ENCODE results near the gene ANKRD28.

ANKRD28 gene

DNA sequence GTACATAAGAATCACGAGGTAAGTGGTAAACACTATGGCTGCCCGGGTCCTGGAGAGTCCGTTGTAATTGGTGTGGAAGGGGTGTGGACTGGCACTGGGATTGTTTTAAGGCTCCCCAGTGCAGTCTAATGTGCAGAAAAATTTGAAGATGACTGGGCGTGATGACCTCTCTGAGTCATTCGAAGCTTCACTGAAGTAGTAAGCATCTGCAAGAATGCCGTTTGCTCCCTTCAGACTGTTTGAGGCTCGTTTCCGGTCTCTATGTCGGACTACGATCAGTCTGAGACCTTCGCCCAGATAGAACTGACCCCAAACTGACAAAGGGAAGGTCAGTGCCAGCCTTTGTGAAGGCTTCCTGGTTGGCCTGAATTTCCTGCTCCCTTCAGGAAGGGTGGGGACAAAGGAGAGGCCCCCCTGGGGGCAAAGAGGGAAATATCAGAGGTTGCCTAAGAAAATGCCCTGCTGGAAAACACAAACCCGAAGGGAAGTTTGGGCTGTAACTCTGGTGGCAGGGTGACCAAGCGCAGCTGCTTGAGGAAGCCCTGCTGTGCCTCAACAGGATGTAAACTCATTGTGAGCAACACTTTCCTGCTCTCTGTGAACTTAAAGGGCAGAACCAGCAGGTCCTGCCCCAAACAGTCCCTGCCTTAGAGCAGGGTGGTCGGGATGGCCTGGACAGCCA lies 161.6 kb downstream of the ANKRD28 start:
- Histone ChIP-seq H3K79me2 (ENCODE audit: insufficient read depth, low read depth) (no peaks in the 10 kb centered on the region), H4K20me1 (ENCODE audit: insufficient read depth) (no peaks in the 10 kb centered on the region), H2AFZ (ENCODE audit: low read depth) (no peak overlapping the region), H3K4me2 (no peak overlapping the region), H3K27me3 (ENCODE audit: insufficient read depth, low read depth) (no peaks in the 10 kb centered on the region), H3K27ac (no peak overlapping the region), H3K9ac (no peak overlapping the region), H3K4me1 (ENCODE audit: low read depth, poor library complexity, severe bottlenecking) (peaks cover 31% of the 10 kb centered on the region), H3K36me3 (ENCODE audit: insufficient read depth) (no peaks in the 10 kb centered on the region), H3K4me3 (IDR thresholded peaks at IDR 0.05; ENCODE audit: insufficient read depth, low read depth, low read length) (no peak overlapping the region)
- TF ChIP-seq, protein P1, sequence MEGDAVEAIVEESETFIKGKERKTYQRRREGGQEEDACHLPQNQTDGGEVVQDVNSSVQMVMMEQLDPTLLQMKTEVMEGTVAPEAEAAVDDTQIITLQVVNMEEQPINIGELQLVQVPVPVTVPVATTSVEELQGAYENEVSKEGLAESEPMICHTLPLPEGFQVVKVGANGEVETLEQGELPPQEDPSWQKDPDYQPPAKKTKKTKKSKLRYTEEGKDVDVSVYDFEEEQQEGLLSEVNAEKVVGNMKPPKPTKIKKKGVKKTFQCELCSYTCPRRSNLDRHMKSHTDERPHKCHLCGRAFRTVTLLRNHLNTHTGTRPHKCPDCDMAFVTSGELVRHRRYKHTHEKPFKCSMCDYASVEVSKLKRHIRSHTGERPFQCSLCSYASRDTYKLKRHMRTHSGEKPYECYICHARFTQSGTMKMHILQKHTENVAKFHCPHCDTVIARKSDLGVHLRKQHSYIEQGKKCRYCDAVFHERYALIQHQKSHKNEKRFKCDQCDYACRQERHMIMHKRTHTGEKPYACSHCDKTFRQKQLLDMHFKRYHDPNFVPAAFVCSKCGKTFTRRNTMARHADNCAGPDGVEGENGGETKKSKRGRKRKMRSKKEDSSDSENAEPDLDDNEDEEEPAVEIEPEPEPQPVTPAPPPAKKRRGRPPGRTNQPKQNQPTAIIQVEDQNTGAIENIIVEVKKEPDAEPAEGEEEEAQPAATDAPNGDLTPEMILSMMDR (conservative IDR thresholded peaks at IDR 0.05; ENCODE audit: low read depth, low read length), result no peak

DNA sequence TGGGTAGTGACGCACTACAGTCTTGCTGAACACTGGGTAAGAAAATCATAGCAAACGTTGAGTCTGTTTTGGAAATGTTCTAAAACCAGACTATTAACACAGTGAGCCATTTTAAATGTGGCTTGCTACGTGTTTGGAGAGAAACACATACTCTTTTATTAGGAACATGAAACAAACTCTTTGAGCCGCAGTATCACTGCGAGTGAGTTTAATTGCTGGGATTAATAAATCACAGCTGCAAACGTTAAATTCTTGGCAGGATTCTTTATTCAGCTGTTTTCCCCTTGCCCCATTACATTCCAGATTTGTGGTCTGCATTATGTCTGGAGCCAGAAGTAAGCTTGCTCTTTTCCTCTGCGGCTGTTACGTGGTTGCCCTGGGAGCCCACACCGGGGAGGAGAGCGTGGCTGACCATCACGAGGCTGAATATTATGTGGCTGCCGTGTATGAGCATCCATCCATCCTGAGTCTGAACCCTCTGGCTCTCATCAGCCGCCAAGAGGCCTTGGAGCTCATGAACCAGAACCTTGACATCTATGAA lies 162.6 kb downstream of the ANKRD28 start:
- no peak overlapping the region for H3K9ac ChIP-seq
- no peak overlapping the region for H3K4me2 ChIP-seq
- H2AFZ ChIP-seq (ENCODE audit: low read depth), result no peak overlapping the region
- TF ChIP-seq, protein P1 (conservative IDR thresholded peaks at IDR 0.05; ENCODE audit: low read depth, low read length), result no peak
- no peaks in the 10 kb centered on the region for H3K27me3 ChIP-seq (ENCODE audit: insufficient read depth, low read depth)
- no peak overlapping the region for H3K27ac ChIP-seq
- no peaks in the 10 kb centered on the region for H3K36me3 ChIP-seq (ENCODE audit: insufficient read depth)
- H3K79me2 ChIP-seq (ENCODE audit: insufficient read depth, low read depth), result no peaks in the 10 kb centered on the region
- peaks cover 40% of the 10 kb centered on the region for H3K4me1 ChIP-seq (ENCODE audit: low read depth, poor library complexity, severe bottlenecking)
- H3K4me3 ChIP-seq (IDR thresholded peaks at IDR 0.05; ENCODE audit: insufficient read depth, low read depth, low read length), result no peak overlapping the region
- H4K20me1 ChIP-seq (ENCODE audit: insufficient read depth), result no peaks in the 10 kb centered on the region

DNA sequence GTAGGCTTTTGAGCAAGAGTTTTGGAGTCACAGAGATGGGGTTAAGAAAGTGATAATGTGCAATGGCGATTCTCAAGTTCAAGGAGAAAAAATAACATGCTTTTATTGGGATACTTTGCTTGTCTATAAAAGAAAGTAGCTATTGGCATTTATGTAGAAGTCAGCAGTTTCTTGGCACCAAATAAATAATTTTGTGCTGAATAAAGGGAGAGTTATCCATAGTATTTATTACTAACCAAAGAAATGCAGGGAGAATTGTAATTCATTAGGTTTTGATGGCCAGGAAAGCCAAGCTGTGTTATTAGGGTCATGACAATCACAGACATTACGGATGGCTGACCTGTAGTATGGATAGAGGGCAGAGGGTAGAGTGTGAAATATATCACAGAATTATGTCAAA lies 163.1 kb downstream of the ANKRD28 start:
- no peak overlapping the region for H3K4me3 ChIP-seq (IDR thresholded peaks at IDR 0.05; ENCODE audit: insufficient read depth, low read depth, low read length)
- H3K79me2 ChIP-seq (ENCODE audit: insufficient read depth, low read depth), result no peaks in the 10 kb centered on the region
- TF ChIP-seq, protein P1 (conservative IDR thresholded peaks at IDR 0.05; ENCODE audit: low read depth, low read length), result no peak
- no peaks in the 10 kb centered on the region for H4K20me1 ChIP-seq (ENCODE audit: insufficient read depth)
- no peaks in the 10 kb centered on the region for H3K27me3 ChIP-seq (ENCODE audit: insufficient read depth, low read depth)
- no peak overlapping the region for H2AFZ ChIP-seq (ENCODE audit: low read depth)
- H3K9ac ChIP-seq, result no peak overlapping the region
- no peaks in the 10 kb centered on the region for H3K36me3 ChIP-seq (ENCODE audit: insufficient read depth)
- no peak overlapping the region for H3K4me2 ChIP-seq
- H3K4me1 ChIP-seq (ENCODE audit: low read depth, poor library complexity, severe bottlenecking), result peaks cover 37% of the 10 kb centered on the region
- no peak overlapping the region for H3K27ac ChIP-seq

DNA sequence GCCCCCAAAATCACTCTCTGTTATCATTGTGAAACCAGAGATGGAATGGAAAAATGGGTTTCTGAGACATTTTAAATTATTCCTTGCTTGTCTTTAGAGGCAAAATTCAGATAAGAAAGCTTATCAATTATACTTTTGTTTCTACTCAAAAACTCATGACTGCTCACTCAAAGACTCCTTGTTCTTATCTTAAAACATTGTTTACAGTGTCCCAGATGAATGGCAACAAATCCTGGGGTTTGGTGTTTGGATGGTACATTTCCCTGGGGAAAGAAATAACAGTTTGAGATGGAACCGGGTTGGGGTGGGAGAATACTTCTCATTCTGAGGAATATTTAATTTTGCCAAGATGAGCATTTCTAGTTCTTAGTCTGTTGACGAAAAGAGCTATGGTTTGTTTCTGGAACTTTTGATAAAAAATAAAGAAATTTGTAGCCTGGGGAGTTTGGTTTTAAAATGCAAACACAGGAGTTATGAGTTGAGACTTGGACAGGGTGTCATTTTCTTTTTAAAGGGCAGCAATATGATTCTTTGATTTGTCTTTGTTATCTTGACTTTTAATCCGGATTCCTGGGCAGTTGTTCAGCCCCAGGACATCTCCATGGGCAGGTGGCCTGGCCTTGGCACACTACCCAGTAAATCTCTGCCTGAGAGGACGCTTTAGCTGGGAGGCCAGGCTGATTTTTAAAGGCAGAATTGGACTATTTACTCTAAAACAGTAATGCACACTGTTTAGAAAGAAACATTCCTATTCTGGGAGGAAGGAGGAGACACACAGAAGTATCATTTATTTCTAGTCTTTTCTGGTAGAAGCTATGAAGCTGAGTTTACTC lies 163.8 kb downstream of the ANKRD28 start:
- TF ChIP-seq, protein P1 (conservative IDR thresholded peaks at IDR 0.05; ENCODE audit: low read depth, low read length), result no peak
- Histone ChIP-seq H3K4me3 (IDR thresholded peaks at IDR 0.05; ENCODE audit: insufficient read depth, low read depth, low read length) (no peak overlapping the region), H4K20me1 (ENCODE audit: insufficient read depth) (no peaks in the 10 kb centered on the region), H3K36me3 (ENCODE audit: insufficient read depth) (no peaks in the 10 kb centered on the region), H3K27me3 (ENCODE audit: insufficient read depth, low read depth) (no peaks in the 10 kb centered on the region), H3K27ac (no peak overlapping the region), H3K4me2 (no peak overlapping the region), H3K9ac (no peak overlapping the region), H3K4me1 (ENCODE audit: low read depth, poor library complexity, severe bottlenecking) (peaks cover 30% of the 10 kb centered on the region), H2AFZ (ENCODE audit: low read depth) (no peak overlapping the region), H3K79me2 (ENCODE audit: insufficient read depth, low read depth) (no peaks in the 10 kb centered on the region)
